Stimulated activated naive CD8-positive, alpha-beta T cell treated with anti-CD3 and anti-CD28 coated beads, Interleukin-15, Interleukin-2, amounts not matched to agents 100 ng/mL and 50 ng/mL, for 24 hours (primary cell): ENCODE data around the gene GSTCD.
A peak's percentile ranks its signal among the peaks of the same experiment; 100 is the strongest.
"Not testable (repeated sequence)": the region's sequence is repeated elsewhere in the genome, so short reads cannot be mapped to it uniquely, and the experiment has no call there.

Source experiments
- H3K27ac Mint-ChIP-seq: one replicate; pipeline ENCODE4 v1.8.0; 2021; ENCODE audit warnings: mild to moderate bottlenecking, mixed read lengths
- H3K27me3 Mint-ChIP-seq: one replicate; pipeline ENCODE4 v1.8.0; 2021; ENCODE audit warnings: mixed read lengths
- H3K36me3 Mint-ChIP-seq: one replicate; pipeline ENCODE4 v1.8.0; 2021; ENCODE audit warnings: low read depth, mixed read lengths
- H3K4me1 Mint-ChIP-seq: one replicate; pipeline ENCODE4 v1.8.0; 2021; ENCODE audit warnings: low read depth, mixed read lengths
- H3K4me3 Mint-ChIP-seq: one replicate; pipeline ENCODE4 v1.8.0; 2021; ENCODE audit warnings: mild to moderate bottlenecking, mixed read lengths
- H3K9me3 Mint-ChIP-seq: one replicate; pipeline ENCODE4 v1.8.0; 2021; ENCODE audit warnings: mixed read lengths

GSTCD gene, protein sequence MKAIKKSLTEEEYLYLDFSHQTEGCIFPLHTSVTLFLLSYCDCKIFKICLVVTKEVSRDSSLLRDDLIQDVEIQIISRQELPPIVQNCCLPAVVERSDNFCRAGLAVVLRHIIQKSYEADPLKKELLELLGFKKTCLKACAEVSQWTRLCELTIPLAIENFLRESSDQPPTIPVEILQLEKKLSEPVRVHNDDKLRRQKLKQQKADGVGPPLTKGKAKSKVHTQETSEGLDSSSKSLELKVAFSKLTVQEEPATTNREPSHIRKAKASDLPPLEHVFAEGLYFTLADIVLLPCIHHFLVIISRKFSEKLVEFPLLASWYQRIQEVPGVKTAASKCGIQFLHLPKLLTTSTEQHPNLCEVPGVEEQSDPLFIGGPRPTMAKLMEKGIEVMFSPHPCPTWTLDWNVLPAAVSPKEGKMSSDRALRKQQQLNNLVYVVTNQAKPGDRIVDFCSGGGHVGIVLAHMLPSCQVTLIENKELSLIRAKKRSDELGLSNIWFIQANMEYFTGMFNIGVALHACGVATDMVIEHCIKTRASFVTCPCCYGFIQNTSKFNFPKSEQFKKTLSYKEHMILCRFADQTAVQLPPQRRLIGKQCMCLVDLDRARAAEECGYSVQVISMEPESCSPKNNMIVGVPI

DNA sequence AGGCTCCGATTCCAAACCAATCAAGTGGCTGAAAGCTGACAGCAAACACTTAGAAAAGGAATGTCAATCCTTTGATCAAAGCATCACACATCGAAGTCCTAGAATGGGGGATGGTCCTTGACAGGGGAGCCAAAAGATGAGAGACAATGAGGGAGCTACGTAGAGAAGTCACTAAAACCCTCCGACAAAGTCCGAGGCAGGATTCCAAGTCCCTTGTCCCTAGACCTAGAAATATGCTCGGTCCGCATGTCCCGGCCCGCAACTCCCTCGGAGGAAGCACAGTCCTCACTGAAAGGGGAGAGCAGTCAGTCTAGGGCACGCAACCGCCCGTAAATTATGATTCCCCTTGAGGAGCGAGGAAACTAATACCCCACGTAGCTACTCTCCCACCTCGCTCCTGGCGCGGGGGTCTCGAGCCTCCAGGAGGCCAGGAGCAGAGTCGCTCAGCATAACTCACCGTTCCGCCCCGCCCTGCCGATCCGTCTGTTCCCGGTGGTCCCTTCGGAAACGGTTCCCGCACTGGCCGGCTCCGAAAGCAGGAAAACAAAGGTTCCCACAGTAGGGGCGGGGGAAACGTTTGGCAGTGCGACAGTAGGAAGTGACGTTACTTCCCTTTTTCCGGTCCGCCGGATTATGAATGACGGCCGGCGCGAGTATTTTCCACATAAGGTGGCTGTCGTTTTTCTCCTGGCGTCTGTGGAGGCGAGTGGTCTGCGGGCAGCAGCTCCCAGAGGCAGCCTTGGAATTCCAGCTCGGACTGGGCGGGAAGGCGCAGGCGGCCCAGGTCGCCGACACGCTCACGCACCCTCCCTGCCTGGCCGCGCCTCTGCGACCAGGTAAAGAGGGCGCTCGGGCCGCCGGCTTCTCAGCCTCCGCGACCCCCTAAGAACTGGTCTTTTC lies at the start of gene GSTCD, which contains the start of gene INTS12:
Gene GSTCD, plus strand, starts transcription at position 604 of the 900 bp plus-strand sequence. CDS start 8,830 bp downstream, outside the sequence.
Gene INTS12, minus strand, starts transcription at position 509 of the 900 bp plus-strand sequence. CDS start 8,684 bp downstream, outside the sequence.
- H3K4me3 Mint-ChIP-seq: peak within 1 kb of the TSS; percentile 98
- H3K4me1 Mint-ChIP-seq: peaks cover 32% of the 10 kb centered on the region
- H3K27me3 Mint-ChIP-seq: no peaks in the 10 kb centered on the region
- peaks cover 18% of the 10 kb centered on the region for H3K36me3 Mint-ChIP-seq
- H3K27ac Mint-ChIP-seq: peak within 1 kb of the TSS; percentile 95
- no peaks in the 10 kb centered on the region for H3K9me3 Mint-ChIP-seq

DNA sequence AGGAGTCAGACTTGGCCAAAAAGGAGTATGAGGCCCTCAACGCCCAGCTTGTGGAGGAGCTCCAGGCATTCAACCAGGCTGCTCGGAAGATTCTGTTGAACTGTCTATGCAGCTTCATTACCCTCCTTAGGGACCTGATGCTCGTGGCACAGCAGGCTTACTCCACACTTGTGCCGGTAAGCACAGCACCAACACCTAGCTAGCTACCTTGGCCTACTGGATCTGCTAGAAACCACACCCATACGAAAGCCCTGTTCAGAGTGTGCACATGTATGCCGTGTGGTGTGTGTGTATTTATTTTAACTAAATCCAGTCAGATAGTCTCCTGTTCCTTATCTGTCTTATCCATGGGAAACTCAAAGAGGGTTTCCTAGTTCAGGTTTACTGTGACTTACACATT lies 49.4 kb upstream of the GSTCD start:
- Mint-ChIP-seq H3K27me3 (peaks cover 9% of the 10 kb centered on the region), H3K9me3 (no peaks in the 10 kb centered on the region), H3K27ac (no peak overlapping the region), H3K36me3 (no peaks in the 10 kb centered on the region), H3K4me1 (no peaks in the 10 kb centered on the region), H3K4me3 (no peak overlapping the region)

DNA sequence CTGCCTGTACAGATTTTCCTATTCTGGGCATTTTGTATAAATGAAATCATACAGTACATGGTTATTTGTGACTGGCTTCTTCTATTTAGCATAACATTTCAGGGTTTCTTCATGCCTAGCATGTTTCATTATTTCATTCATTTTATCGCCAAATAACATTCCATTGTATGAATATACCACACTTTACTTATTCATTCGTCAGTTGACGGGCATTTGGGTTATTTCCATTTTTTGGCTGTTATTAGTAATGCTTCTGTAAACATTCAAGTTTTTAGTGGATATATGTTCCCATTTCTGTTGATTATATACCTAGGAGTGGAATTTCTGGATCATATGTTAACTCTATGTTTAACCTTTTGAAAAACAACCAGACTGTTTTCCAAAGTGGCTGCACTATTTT lies 47.6 kb upstream of the GSTCD start:
- no peaks in the 10 kb centered on the region for H3K4me1 Mint-ChIP-seq
- H3K27me3 Mint-ChIP-seq: peaks cover 12% of the 10 kb centered on the region
- no peak overlapping the region for H3K27ac Mint-ChIP-seq
- H3K36me3 Mint-ChIP-seq: no peaks in the 10 kb centered on the region
- no peak overlapping the region for H3K4me3 Mint-ChIP-seq
- H3K9me3 Mint-ChIP-seq: no peaks in the 10 kb centered on the region

DNA sequence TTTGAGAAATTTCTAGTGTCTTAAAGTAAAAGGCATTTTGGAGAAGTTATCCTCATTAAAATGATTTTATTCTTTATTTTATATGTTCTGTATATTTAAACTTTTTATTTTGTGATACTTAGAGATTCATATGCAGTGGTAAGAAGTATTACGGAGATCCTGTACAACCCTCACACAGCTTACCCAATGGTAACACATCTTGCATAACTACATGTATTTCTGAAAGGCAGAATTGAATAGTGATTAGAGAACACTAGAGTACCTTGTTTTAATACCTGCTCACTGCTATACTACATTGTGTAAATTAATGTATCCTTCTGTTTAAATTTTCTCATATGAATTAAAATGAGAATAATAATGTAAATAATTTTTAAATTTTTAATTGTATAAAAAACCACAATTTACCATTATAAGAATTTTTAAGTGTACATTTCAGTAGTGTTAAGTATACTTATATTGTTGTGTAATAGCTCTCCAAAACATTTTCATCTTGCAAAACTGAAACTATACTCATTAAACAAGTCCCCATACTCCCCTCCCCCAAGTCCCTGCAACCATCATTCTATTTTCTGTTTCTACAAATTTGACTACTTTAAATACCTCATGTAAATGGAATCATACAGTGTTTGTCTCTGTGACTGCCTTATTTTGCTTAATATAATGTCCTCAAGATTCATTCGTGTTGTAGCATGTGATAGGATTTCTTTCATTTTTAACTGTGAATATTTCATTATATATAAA lies 45.5 kb upstream of the GSTCD start:
- Mint-ChIP-seq H3K27ac (no peak overlapping the region), H3K9me3 (no peaks in the 10 kb centered on the region), H3K27me3 (peaks cover 12% of the 10 kb centered on the region), H3K4me3 (no peak overlapping the region), H3K36me3 (no peaks in the 10 kb centered on the region), H3K4me1 (no peaks in the 10 kb centered on the region)

DNA sequence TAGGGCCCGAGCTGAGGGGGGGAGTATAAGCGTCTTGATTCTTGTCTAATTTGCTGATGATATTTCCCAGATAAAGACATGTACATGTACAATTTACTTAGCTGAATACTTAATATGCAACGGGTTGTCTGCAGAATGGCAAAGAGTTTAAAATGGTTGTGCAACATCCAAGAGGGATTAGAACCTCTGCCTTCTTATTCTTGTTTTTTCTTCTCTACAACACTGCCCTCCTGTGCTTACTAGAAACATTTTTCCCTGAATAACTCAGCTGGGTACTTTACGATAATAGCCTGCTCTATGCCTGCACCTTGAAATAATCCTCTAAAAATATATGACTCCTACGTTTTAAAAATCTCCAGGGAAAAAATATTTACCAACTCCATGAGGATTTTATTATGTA lies 41.9 kb upstream of the GSTCD start:
- H3K9me3 Mint-ChIP-seq: no peaks in the 10 kb centered on the region

DNA sequence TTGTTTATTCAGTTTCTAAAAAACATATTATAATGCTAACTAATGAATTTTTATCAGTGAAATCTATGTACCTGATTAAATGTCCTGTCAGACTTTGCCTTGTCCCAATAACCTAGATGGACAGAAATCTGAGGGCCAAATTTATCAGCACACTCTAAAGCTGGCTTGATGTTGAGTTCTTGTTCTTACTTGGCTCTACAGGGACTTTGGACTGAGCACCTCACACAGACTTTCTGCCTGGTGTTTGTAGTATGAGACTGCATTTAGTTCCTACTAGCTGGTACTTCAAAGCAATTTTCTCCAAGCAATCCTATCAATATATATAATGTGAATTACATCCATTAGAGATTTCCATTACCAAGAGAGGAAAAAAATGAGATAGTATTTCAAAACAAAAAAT lies 37.9 kb upstream of the GSTCD start:
- H3K9me3 Mint-ChIP-seq: no peaks in the 10 kb centered on the region

More for the DNA sequence above, 41.9 kb upstream of the GSTCD start:
- Mint-ChIP-seq H3K27me3 (peaks cover 17% of the 10 kb centered on the region), H3K27ac (no peak overlapping the region), H3K4me3 (no peak overlapping the region), H3K36me3 (no peaks in the 10 kb centered on the region), H3K4me1 (no peaks in the 10 kb centered on the region)

DNA sequence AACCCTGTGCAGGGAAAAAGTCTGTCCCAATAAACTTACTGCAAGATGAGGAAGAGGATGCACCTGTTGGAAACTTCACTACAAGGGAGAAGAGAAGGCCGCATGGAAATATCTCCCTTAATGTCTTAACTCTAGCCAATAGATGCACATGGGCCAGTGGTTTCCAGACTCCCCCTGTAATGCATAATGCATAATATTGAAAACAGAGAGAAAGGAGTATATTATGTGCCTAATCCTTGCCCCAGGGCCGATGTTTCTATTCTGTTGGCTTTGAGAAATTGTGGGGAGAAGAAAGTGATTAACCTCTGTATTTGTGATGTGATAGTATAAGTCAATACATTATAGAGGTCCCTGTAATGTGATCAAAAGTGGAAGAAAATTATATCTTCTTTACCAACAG lies 37.3 kb upstream of the GSTCD start:
- no peak overlapping the region for H3K4me3 Mint-ChIP-seq
- no peaks in the 10 kb centered on the region for H3K9me3 Mint-ChIP-seq
- H3K27ac Mint-ChIP-seq: no peak overlapping the region
- H3K4me1 Mint-ChIP-seq: no peaks in the 10 kb centered on the region
- peaks cover 8% of the 10 kb centered on the region for H3K27me3 Mint-ChIP-seq
- no peaks in the 10 kb centered on the region for H3K36me3 Mint-ChIP-seq

More for the DNA sequence above, 37.9 kb upstream of the GSTCD start:
- Mint-ChIP-seq H3K36me3 (no peaks in the 10 kb centered on the region), H3K27ac (no peak overlapping the region), H3K4me1 (no peaks in the 10 kb centered on the region), H3K4me3 (no peak overlapping the region), H3K27me3 (peaks cover 11% of the 10 kb centered on the region)

DNA sequence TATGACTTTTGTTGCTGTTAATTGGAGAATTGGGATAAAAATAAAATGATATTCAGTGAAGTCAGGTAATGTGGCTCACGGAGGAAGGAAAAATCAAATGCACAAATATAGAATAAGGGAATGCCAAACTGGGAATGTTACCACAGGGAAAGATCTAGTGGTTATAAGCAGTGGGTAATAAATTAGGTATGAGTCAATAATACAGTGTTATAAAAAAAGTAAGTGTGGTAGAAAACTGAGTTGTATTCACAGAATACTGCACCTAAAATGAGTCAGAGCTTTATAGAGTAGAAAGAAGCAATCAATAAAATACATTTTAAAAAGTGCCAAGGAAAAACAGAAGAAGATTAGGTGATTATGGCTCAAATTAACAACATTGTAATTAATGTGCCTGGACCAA lies 34.6 kb upstream of the GSTCD start:
- H3K9me3 Mint-ChIP-seq: no peaks in the 10 kb centered on the region
- no peaks in the 10 kb centered on the region for H3K4me1 Mint-ChIP-seq
- no peaks in the 10 kb centered on the region for H3K36me3 Mint-ChIP-seq
- no peak overlapping the region for H3K4me3 Mint-ChIP-seq
- H3K27me3 Mint-ChIP-seq: peaks cover 8% of the 10 kb centered on the region
- no peak overlapping the region for H3K27ac Mint-ChIP-seq

DNA sequence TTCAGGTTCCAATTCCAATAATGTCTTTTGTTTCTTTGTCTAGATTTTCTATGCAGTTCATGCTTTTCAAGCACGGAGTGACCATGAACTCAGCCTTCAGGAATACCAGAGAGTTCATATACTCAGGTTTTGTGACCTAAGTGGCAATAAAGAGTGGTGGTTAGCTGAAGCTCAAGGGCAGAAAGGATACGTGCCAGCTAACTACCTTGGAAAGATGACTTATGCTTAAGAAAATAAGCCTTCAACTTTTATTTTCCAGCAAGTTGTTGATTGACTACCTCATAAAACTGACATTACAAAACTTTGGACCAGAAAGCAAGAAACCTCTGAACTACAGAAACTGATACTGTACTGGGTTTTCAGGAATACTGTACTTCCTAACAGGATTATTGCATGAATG lies 30.9 kb upstream of the GSTCD start:
- peaks cover 4% of the 10 kb centered on the region for H3K27me3 Mint-ChIP-seq

DNA sequence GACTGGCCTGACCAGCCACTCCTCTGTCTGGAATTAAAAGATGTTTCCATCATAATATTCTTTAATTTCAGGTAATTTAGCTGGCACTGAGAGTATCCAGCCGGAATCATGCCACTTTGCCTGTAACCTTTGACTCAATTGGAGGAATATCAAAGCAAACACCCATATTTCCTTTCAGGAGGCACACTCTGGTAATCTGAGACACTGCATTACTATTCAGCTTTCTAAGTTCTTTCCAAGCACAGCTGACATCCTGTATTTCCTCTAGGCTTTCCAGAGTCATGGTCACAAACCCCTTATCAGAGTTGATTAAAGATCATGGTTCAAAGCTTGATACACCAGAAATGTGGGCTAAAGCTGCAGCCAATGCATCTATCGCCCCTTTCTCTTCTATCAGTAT lies 29.4 kb upstream of the GSTCD start:
- Mint-ChIP-seq H3K27me3 (no peaks in the 10 kb centered on the region), H3K9me3 (no peaks in the 10 kb centered on the region), H3K27ac (no peak overlapping the region), H3K4me3 (no peak overlapping the region), H3K36me3 (peaks cover 25% of the 10 kb centered on the region), H3K4me1 (no peaks in the 10 kb centered on the region)

More for the DNA sequence above, 30.9 kb upstream of the GSTCD start:
- Mint-ChIP-seq H3K4me1 (no peaks in the 10 kb centered on the region), H3K36me3 (peaks cover 14% of the 10 kb centered on the region), H3K4me3 (no peak overlapping the region), H3K9me3 (no peaks in the 10 kb centered on the region), H3K27ac (no peak overlapping the region)

DNA sequence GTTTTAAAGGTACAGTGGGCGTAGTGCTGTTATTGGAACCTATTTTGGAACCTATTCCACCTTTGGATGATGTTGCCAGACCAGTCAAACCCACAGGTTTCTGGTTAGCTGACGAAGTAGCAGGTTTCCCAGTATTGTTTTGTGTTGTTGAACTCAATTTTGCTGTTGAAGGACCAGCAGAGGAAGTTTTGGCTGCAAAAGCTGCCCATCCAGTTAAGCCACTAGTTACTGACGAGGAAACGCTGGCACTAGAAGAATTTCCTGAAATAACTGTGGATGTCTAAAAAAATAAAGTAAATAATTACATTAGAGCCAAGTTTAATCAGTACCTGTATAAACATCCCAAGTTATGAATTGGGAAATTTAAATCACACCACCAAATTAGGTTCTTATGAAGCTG lies 25.5 kb upstream of the GSTCD start:
- Mint-ChIP-seq H3K4me3 (no peak overlapping the region), H3K27ac (peak overlapping the region; percentile 36), H3K4me1 (no peaks in the 10 kb centered on the region), H3K9me3 (no peaks in the 10 kb centered on the region), H3K36me3 (peaks cover 37% of the 10 kb centered on the region), H3K27me3 (no peaks in the 10 kb centered on the region)

DNA sequence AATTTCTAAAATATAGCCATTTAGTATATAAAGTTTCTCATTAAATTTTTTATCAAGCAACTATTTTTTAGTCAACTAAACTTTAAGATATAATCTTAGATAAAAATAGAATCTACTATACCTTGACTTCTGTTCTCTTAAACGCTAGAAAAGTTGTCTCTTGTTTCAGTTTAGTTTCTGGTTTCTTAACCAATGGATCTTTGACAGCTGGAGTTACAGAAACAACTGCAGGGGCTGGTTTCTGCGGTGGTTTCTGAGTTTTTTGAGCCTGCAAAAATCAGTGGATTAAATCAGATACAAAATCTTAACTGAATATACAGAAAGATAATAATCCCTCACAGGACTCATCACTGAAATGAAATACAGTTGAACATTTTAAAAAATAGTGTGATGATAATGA lies 22.0 kb upstream of the GSTCD start:
- no peaks in the 10 kb centered on the region for H3K9me3 Mint-ChIP-seq
- peaks cover 65% of the 10 kb centered on the region for H3K36me3 Mint-ChIP-seq
- H3K27ac Mint-ChIP-seq: no peak overlapping the region
- H3K27me3 Mint-ChIP-seq: no peaks in the 10 kb centered on the region
- H3K4me1 Mint-ChIP-seq: no peaks in the 10 kb centered on the region
- no peak overlapping the region for H3K4me3 Mint-ChIP-seq

DNA sequence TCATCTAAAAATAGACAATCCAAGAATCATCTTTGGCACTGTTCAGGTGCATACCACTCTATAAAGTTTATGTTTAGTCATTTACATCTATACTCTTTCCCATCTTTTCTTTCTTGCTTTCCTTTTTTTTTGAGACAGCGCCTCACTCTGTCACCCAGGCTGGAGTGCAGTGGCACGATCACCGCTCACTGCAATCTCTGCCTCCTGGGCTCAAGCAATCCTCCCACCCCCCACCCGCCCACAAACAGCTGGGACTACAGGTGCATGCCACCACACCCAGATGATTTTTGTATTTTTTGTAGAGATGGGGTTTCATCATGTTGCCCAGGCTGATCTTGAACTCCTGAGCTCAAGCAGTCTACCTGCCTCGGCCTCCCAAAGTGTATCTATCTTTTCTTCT lies 13.8 kb upstream of the GSTCD start:
- peaks cover 70% of the 10 kb centered on the region for H3K36me3 Mint-ChIP-seq
- H3K27ac Mint-ChIP-seq, H3K4me1 Mint-ChIP-seq, H3K27me3 Mint-ChIP-seq, H3K4me3 Mint-ChIP-seq, H3K9me3 Mint-ChIP-seq: not testable (repeated sequence)

DNA sequence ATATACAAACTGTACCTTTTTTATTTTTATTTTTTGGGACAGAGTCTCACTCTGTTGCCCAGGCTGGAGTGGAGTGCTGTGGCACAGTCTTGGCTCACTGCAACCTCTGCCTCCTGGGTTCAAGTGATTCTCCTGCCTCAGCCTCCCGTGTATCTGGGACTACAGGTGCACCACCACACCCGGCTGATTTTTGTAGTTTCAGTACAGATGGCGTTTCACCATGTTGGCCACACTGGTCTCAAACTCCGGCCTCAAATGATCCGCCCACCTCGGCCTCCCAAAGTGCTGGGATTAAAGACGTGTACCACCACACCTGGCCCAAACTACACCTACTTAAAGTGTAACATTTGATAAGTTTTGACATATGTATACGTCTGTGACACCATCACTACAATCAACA lies 12.8 kb upstream of the GSTCD start:
- not testable (repeated sequence) for H3K27me3 Mint-ChIP-seq, H3K4me3 Mint-ChIP-seq, H3K27ac Mint-ChIP-seq, H3K9me3 Mint-ChIP-seq, H3K4me1 Mint-ChIP-seq
- H3K36me3 Mint-ChIP-seq: peaks cover 66% of the 10 kb centered on the region
